HG02678 (cell line): Measurements from ENCODE around the gene LRMDA.
"Not testable (repeated sequence)": the region's sequence is repeated elsewhere in the genome, so short reads cannot be mapped to it uniquely, and the experiment has no call there.

Experiments
- ATAC-seq: cut with Tn5 transposase; IDR thresholded peaks from one replicate; pipeline ENCODE4 v1.9.1; 2021; ENCODE audit warnings: mild to moderate bottlenecking, moderate library complexity; ENCODE audit not compliant: unreplicated experiment

Gene LRMDA

GRCh38 chr10:76581506-76582256, 1150.3 kb downstream of the LRMDA start:
- no peak for ATAC-seq

- ATAC-seq: no peak
Observed at GRCh38 chr10:76582531-76582930, 1151.1 kb downstream of the LRMDA start.

- ATAC-seq: no peak
Observed at GRCh38 chr10:76583711-76584161, 1152.3 kb downstream of the LRMDA start.

- ATAC-seq: not testable (repeated sequence)
Observed at GRCh38 chr10:76584466-76584865, 1153.0 kb downstream of the LRMDA start.
